Central memory CD8-positive, alpha-beta T cell (primary cell): ENCODE data around the gene TBC1D14.
A peak's percentile ranks its signal among the peaks of the same experiment; 100 is the strongest.

ENCODE experiments used
- ATAC-seq: fragments of 150-1000 bp; cut with Tn5 transposase; replicated peaks from 2 replicates; pipeline ENCODE4 v1.10.0; 2022; ENCODE audit warnings: mild to moderate bottlenecking, moderate FRiP score, moderate number of reproducible peaks; ENCODE audit not compliant: poor library complexity, severe bottlenecking; ENCODE audit errors: extremely low read depth
- DNase-seq, 2 donors: peaks; one replicate each; pipeline ENCODE4 v3.0.0; 2021; ENCODE audit warnings: low spot score in 2 of 2
- H3K27ac Mint-ChIP-seq: one replicate; pipeline ENCODE4 v1.8.0; 2022; ENCODE audit warnings: low read depth, mild to moderate bottlenecking, moderate library complexity, mixed read lengths
- H3K27me3 Mint-ChIP-seq: one replicate; pipeline ENCODE4 v1.8.0; 2022; ENCODE audit warnings: mixed read lengths
- H3K36me3 Mint-ChIP-seq: one replicate; pipeline ENCODE4 v1.8.0; 2022; ENCODE audit warnings: mild to moderate bottlenecking, moderate library complexity, mixed read lengths; ENCODE audit not compliant: insufficient read depth
- H3K4me1 Mint-ChIP-seq: one replicate; pipeline ENCODE4 v1.8.0; 2022; ENCODE audit warnings: mixed read lengths
- H3K4me3 Mint-ChIP-seq: one replicate; pipeline ENCODE4 v1.8.0; 2022; ENCODE audit warnings: mild to moderate bottlenecking, moderate library complexity, mixed read lengths
- H3K9me3 Mint-ChIP-seq: one replicate; pipeline ENCODE4 v1.8.0; 2022; ENCODE audit warnings: mixed read lengths

The TBC1D14 gene

GRCh38 chr4:7000421-7001176 lies 91.0 kb downstream of the TBC1D14 start:
- Mint-ChIP-seq H3K4me1 (peaks cover 8% of the 10 kb centered on the region), H3K36me3 (peaks cover 47% of the 10 kb centered on the region), H3K27me3 (no peaks in the 10 kb centered on the region), H3K27ac (no peak overlapping the region), H3K4me3 (no peak overlapping the region), H3K9me3 (no peaks in the 10 kb centered on the region)
- ATAC-seq (no peak), DNase-seq (no peak)

GRCh38 chr4:7001271-7001670 lies 91.6 kb downstream of the TBC1D14 start:
- H3K27me3 Mint-ChIP-seq, result no peaks in the 10 kb centered on the region
- no peak overlapping the region for H3K27ac Mint-ChIP-seq
- DNase-seq (no peak), ATAC-seq (no peak)
- H3K36me3 Mint-ChIP-seq, result peaks cover 48% of the 10 kb centered on the region
- peaks cover 8% of the 10 kb centered on the region for H3K4me1 Mint-ChIP-seq
- H3K9me3 Mint-ChIP-seq, result no peaks in the 10 kb centered on the region
- H3K4me3 Mint-ChIP-seq, result no peak overlapping the region

- no peak for ATAC-seq
- no peak overlapping the region for H3K27ac Mint-ChIP-seq
Observed at GRCh38 chr4:7002336-7002735, 92.7 kb downstream of the TBC1D14 start.

GRCh38 chr4:7003176-7003878 lies 93.7 kb downstream of the TBC1D14 start:
- H3K27me3 Mint-ChIP-seq, result no peaks in the 10 kb centered on the region
- ATAC-seq (no peak), DNase-seq (no peak)
- H3K9me3 Mint-ChIP-seq, result no peaks in the 10 kb centered on the region
- peaks cover 34% of the 10 kb centered on the region for H3K36me3 Mint-ChIP-seq
- H3K4me1 Mint-ChIP-seq, result peaks cover 8% of the 10 kb centered on the region
- no peak overlapping the region for H3K4me3 Mint-ChIP-seq
- H3K27ac Mint-ChIP-seq, result peak overlapping the region; percentile 32

More at GRCh38 chr4:7002336-7002735, 92.7 kb downstream of the TBC1D14 start:
- Mint-ChIP-seq H3K27me3 (no peaks in the 10 kb centered on the region), H3K4me3 (no peak overlapping the region), H3K36me3 (peaks cover 39% of the 10 kb centered on the region), H3K9me3 (no peaks in the 10 kb centered on the region), H3K4me1 (peaks cover 8% of the 10 kb centered on the region)
- DNase-seq, result no peak

- H3K36me3 Mint-ChIP-seq, result peaks cover 35% of the 10 kb centered on the region
- no peaks in the 10 kb centered on the region for H3K27me3 Mint-ChIP-seq
- H3K4me1 Mint-ChIP-seq, result peaks cover 8% of the 10 kb centered on the region
- H3K4me3 Mint-ChIP-seq, result no peak overlapping the region
- DNase-seq (no peak), ATAC-seq (no peak)
- no peaks in the 10 kb centered on the region for H3K9me3 Mint-ChIP-seq
- H3K27ac Mint-ChIP-seq, result no peak overlapping the region
Observed at GRCh38 chr4:7003879-7004240, 94.2 kb downstream of the TBC1D14 start.

GRCh38 chr4:7004331-7004730 lies 94.7 kb downstream of the TBC1D14 start:
- peaks cover 8% of the 10 kb centered on the region for H3K4me1 Mint-ChIP-seq
- ATAC-seq (no peak), DNase-seq (no peak)
- H3K4me3 Mint-ChIP-seq, result no peak overlapping the region
- H3K9me3 Mint-ChIP-seq, result no peaks in the 10 kb centered on the region
- peaks cover 32% of the 10 kb centered on the region for H3K36me3 Mint-ChIP-seq
- H3K27ac Mint-ChIP-seq, result no peak overlapping the region
- H3K27me3 Mint-ChIP-seq, result no peaks in the 10 kb centered on the region

- Mint-ChIP-seq H3K9me3 (no peaks in the 10 kb centered on the region), H3K36me3 (peaks cover 27% of the 10 kb centered on the region), H3K4me1 (peaks cover 8% of the 10 kb centered on the region), H3K27me3 (no peaks in the 10 kb centered on the region), H3K27ac (no peak overlapping the region), H3K4me3 (no peak overlapping the region)
- no peak for DNase-seq
- ATAC-seq, result no peak
Observed at GRCh38 chr4:7005571-7005970, 95.9 kb downstream of the TBC1D14 start.

- Mint-ChIP-seq H3K36me3 (peaks cover 28% of the 10 kb centered on the region), H3K27me3 (no peaks in the 10 kb centered on the region), H3K27ac (peak overlapping the region; percentile 41), H3K9me3 (no peaks in the 10 kb centered on the region), H3K4me1 (peaks cover 8% of the 10 kb centered on the region), H3K4me3 (no peak overlapping the region)
- ATAC-seq (no peak), DNase-seq (no peak)
Observed at GRCh38 chr4:7006411-7006810, 96.8 kb downstream of the TBC1D14 start.

GRCh38 chr4:7007142-7007907 lies 97.7 kb downstream of the TBC1D14 start:
- H3K4me1 Mint-ChIP-seq, result peaks cover under 1% of the 10 kb centered on the region
- H3K27me3 Mint-ChIP-seq, result no peaks in the 10 kb centered on the region
- ATAC-seq (no peak), DNase-seq (no peak)
- peak overlapping the region; percentile 41 for H3K27ac Mint-ChIP-seq
- no peaks in the 10 kb centered on the region for H3K9me3 Mint-ChIP-seq
- H3K4me3 Mint-ChIP-seq, result no peak overlapping the region
- peaks cover 33% of the 10 kb centered on the region for H3K36me3 Mint-ChIP-seq

GRCh38 chr4:7007944-7008343 lies 98.3 kb downstream of the TBC1D14 start:
- no peak for ATAC-seq
- Mint-ChIP-seq H3K36me3 (peaks cover 33% of the 10 kb centered on the region), H3K9me3 (no peaks in the 10 kb centered on the region), H3K4me3 (no peak overlapping the region), H3K27me3 (no peaks in the 10 kb centered on the region), H3K4me1 (no peaks in the 10 kb centered on the region), H3K27ac (no peak overlapping the region)
- DNase-seq, result no peak

GRCh38 chr4:7009564-7009963 lies 99.9 kb downstream of the TBC1D14 start:
- Mint-ChIP-seq H3K9me3 (no peaks in the 10 kb centered on the region), H3K4me1 (peaks cover under 1% of the 10 kb centered on the region), H3K4me3 (no peak overlapping the region), H3K27ac (no peak overlapping the region), H3K36me3 (peaks cover 38% of the 10 kb centered on the region), H3K27me3 (no peaks in the 10 kb centered on the region)
- DNase-seq (no peak), ATAC-seq (no peak)

- Mint-ChIP-seq H3K4me3 (no peak overlapping the region), H3K27ac (no peak overlapping the region)
Observed at GRCh38 chr4:7013175-7013574, 103.5 kb downstream of the TBC1D14 start.

More at GRCh38 chr4:7013175-7013574, 103.5 kb downstream of the TBC1D14 start:
- Mint-ChIP-seq H3K36me3 (peaks cover 39% of the 10 kb centered on the region), H3K9me3 (no peaks in the 10 kb centered on the region), H3K4me1 (peaks cover 5% of the 10 kb centered on the region), H3K27me3 (no peaks in the 10 kb centered on the region)
- DNase-seq (no peak), ATAC-seq (no peak)
